Uterus (tissue), 2 donors: ENCODE results near the gene ZNF566.

Experiments
- CTCF ChIP-seq, 4 experiments: fragments of 200-600 bp in 2 of 4; fragments of 450-650 bp in 2 of 4; sonication (generic) in 2 of 4; IDR thresholded peaks; one replicate each; pipeline ENCODE4 v1.5.1; 2016 to 2019; ENCODE audit warnings: antibody characterized with exemption in 4 of 4, mild to moderate bottlenecking in 2 of 4, moderate library complexity in 1 of 4
- POLR2A ChIP-seq, 2 donors: fragments of 450-650 bp; IDR thresholded peaks; one replicate each; pipeline ENCODE4 v1.6.1; 2016; ENCODE audit warnings: antibody characterized with exemption in 2 of 2, mild to moderate bottlenecking in 1 of 2, moderate library complexity in 1 of 2

- TF ChIP-seq POLR2A (IDR thresholded peaks at IDR 0.05) (no peak), CTCF (IDR thresholded peaks at IDR 0.05) (no peak)
Measured at GRCh38 chr19:36527873-36528193, 38.5 kb upstream of the ZNF566 start.
